Measurements from ENCODE around the gene RIMBP2. TPM values are rescaled to one million over a fixed set of nuclear protein-coding genes. Genes with fewer than 3 reads are reported as not detected.

Gene RIMBP2
- polyA plus RNA-seq, 1 of the 3 experiments (the other 2 are of a cell fraction) = 0.90 TPM

DNA sequence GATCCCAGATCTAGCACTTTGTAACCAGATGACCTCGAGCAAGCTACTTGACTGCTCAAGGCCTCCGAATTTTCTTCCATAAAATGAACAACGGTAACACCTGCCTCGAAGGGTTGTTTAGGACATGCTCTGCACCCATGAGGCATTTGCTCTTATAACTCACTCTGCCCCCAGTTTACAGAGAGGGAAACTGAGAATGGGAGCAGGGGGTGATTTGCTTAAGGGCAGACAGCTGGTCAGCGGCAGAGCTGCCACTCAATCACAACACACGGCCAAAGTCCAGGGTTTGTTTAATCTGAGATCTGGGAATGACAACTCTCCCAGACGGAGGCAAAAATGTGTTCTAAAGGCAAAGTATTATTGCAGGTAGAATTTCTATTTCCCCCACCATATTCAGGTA is 156.3 kb downstream of the RIMBP2 start:
- WGBS (ENCODE audit: low lambda C conversion rate) = 37% methylated on average over 7 of the region's 7 CpGs
- Histone ChIP-seq H3K9me2 (no peaks in the 10 kb centered on the region), H3K79me2 (ENCODE audit: insufficient read depth) (no peaks in the 10 kb centered on the region), H3K4me3 (ENCODE audit: low read depth in 2 of 2, low read length in 1 of 2) (no peak overlapping the region), H3F3A (replicated peaks; ENCODE audit: insufficient read depth) (no peaks in the 10 kb centered on the region), H3K27ac (ENCODE audit: low read depth in 2 of 2, low read length in 1 of 2) (peak overlapping the region in 1 of 2 experiments; percentile 98; a peak in 1 of 4 replicates), H3K4me2 (no peak overlapping the region), H3K4me1 (ENCODE audit: control insufficient read depth in 1 of 2, insufficient read depth in 2 of 2, low read depth in 1 of 2, low read length in 1 of 2) (peaks cover 0 to 46% of the 10 kb centered on the region in 2 experiments; a peak in 2 of 4 replicates), H3K9ac (no peak overlapping the region), H4K20me1 (ENCODE audit: insufficient read depth) (no peaks in the 10 kb centered on the region), H3K9me3 (no peaks in the 10 kb centered on the region), H3K36me3 (replicated peaks in 1 of 2; ENCODE audit: control insufficient read depth in 1 of 2, insufficient read depth in 2 of 2, low read length in 1 of 2) (no peaks in the 10 kb centered on the region), H3K27me3 (ENCODE audit: insufficient read depth) (no peaks in the 10 kb centered on the region), H2AFZ (ENCODE audit: low read depth) (no peak overlapping the region)
- CTCF ChIA-PET = interaction anchor here (1.1 to 1.3 kb wide), 3 partner anchors 10 to 188 kb away, joined by 3 to 4 read pairs (median 3); no protein-coding TSS in a partner anchor
- no peak for DNase-seq
- TF ChIP-seq RXRA (IDR thresholded peaks at IDR 0.05; ENCODE audit: borderline replicate concordance, low read depth) = no peak
- POLR2A ChIA-PET = no interaction called here

DNA sequence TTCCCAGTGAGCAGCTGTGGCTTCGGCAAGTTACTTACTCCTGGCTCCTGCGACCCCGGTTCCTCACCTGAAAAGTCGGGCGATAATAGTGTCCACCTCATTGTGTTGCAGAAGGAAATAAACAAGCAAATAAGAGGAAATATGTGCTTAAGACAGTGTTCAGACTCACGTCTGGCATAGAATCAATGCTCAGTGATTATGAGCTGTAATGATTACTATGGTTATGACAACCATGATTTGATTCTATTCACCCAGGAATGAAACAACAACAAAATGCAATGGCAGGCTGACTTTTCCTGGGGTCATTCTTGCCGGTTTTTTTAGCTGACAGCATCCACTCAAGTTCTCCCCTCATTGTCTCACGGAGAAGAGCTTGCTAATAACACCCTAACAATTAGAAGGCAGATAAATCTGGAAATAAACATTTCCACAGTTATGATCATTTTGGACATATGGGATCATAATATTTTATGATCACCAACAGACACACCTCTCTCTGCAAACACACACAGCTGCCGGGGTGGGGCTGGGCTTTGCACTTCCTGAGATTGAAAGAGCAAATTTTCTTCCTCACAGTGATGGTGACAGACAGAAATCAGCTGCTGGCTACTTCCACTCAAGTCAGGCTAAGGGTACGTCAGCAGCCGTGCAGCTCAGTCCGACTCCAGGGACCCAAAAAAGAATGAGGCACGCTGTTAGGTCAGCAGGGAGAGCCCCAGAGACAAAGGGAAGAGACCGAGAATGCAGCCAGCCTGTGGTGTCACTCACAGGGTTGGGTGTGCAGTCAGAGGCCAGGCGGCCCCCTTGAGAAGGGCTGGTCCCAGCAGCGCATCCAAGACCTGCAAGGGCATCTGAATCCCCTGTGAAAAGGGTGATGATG is 158.0 kb downstream of the RIMBP2 start:
- DNase-seq = no peak
- Histone ChIP-seq H3K27ac (ENCODE audit: low read depth in 2 of 2, low read length in 1 of 2) (peak overlapping the region in 1 of 2 experiments; percentile 98; a peak in 2 of 4 replicates), H3K9me3 (no peaks in the 10 kb centered on the region), H3K36me3 (replicated peaks in 1 of 2; ENCODE audit: control insufficient read depth in 1 of 2, insufficient read depth in 2 of 2, low read length in 1 of 2) (no peaks in the 10 kb centered on the region), H3K9ac (no peak overlapping the region), H3F3A (replicated peaks; ENCODE audit: insufficient read depth) (no peaks in the 10 kb centered on the region), H4K20me1 (ENCODE audit: insufficient read depth) (no peaks in the 10 kb centered on the region), H3K4me3 (ENCODE audit: low read depth in 2 of 2, low read length in 1 of 2) (no peak overlapping the region), H3K4me2 (no peak overlapping the region), H3K79me2 (ENCODE audit: insufficient read depth) (no peaks in the 10 kb centered on the region), H3K4me1 (ENCODE audit: control insufficient read depth in 1 of 2, insufficient read depth in 2 of 2, low read depth in 1 of 2, low read length in 1 of 2) (peaks cover 0 to 59% of the 10 kb centered on the region in 2 experiments; a peak in 2 of 4 replicates), H3K9me2 (no peaks in the 10 kb centered on the region), H3K27me3 (ENCODE audit: insufficient read depth) (no peaks in the 10 kb centered on the region), H2AFZ (ENCODE audit: low read depth) (no peak overlapping the region)
- TF ChIP-seq RFX5 (IDR thresholded peaks at IDR 0.05; ENCODE audit: low read length) (no peak), EP300 (IDR thresholded peaks at IDR 0.05; ENCODE audit: borderline replicate concordance in 1 of 2, low read depth in 1 of 2, low read length in 1 of 2) (no peak), JUND (IDR thresholded peaks at IDR 0.05) (no peak), EZH2phosphoT487 (IDR thresholded peaks at IDR 0.05; ENCODE audit: borderline replicate concordance, low read depth) (no peak), SIN3A (IDR thresholded peaks at IDR 0.05; ENCODE audit: borderline replicate concordance, low read depth, low read length) (no peak)
- TF ChIP-seq, protein P1, sequence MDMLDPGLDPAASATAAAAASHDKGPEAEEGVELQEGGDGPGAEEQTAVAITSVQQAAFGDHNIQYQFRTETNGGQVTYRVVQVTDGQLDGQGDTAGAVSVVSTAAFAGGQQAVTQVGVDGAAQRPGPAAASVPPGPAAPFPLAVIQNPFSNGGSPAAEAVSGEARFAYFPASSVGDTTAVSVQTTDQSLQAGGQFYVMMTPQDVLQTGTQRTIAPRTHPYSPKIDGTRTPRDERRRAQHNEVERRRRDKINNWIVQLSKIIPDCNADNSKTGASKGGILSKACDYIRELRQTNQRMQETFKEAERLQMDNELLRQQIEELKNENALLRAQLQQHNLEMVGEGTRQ (IDR thresholded peaks at IDR 0.05; ENCODE audit: borderline replicate concordance, low read depth, low read length) = no peak
- POLR2A ChIA-PET = interaction anchor here (1.4 to 3.3 kb wide), 3 partner anchors 15 to 190 kb away, joined by 3 to 12 read pairs (median 3); no protein-coding TSS in a partner anchor
- WGBS (ENCODE audit: low lambda C conversion rate) = 27% methylated on average over 14 of the region's 16 CpGs
- CTCF ChIA-PET = interaction anchor here (0.9 to 1.5 kb wide), 6 partner anchors 15 to 223 kb away, joined by 3 to 4 read pairs (median 3); no protein-coding TSS in a partner anchor

DNA sequence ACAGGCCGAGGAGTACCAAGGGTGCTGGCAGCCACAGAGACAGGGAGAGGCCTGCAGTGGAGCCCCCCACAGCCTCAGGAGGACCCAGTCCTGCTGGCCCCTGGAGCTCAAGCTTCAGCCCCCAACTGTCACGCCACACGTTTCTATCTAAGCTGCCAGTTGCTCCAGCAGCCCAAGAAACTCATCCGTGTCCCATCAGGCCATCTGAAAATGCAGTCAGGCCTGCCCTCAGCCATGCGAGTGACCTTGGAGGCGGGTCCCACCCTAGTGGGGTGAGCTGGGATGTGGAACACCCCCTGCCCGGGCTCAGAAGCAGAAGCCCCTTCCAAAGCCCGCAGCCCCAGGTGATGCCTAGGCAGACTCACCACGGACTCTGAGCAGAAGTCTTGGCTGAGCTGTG is 158.9 kb downstream of the RIMBP2 start:
- H3K4me3 ChIP-seq (ENCODE audit: low read depth in 2 of 2, low read length in 1 of 2) = no peak overlapping the region
- no peaks in the 10 kb centered on the region for H3K36me3 ChIP-seq (replicated peaks in 1 of 2; ENCODE audit: control insufficient read depth in 1 of 2, insufficient read depth in 2 of 2, low read length in 1 of 2)
- no peaks in the 10 kb centered on the region for H3K9me2 ChIP-seq
- no peaks in the 10 kb centered on the region for H3K9me3 ChIP-seq
- no peak overlapping the region for H3K9ac ChIP-seq
- peak overlapping the region in 1 of 2 experiments; percentile 98; a peak in 3 of 4 replicates for H3K27ac ChIP-seq (ENCODE audit: low read depth in 2 of 2, low read length in 1 of 2)
- TF ChIP-seq RFX5 (IDR thresholded peaks at IDR 0.05; ENCODE audit: low read length) = no peak
- TF ChIP-seq, protein P2, sequence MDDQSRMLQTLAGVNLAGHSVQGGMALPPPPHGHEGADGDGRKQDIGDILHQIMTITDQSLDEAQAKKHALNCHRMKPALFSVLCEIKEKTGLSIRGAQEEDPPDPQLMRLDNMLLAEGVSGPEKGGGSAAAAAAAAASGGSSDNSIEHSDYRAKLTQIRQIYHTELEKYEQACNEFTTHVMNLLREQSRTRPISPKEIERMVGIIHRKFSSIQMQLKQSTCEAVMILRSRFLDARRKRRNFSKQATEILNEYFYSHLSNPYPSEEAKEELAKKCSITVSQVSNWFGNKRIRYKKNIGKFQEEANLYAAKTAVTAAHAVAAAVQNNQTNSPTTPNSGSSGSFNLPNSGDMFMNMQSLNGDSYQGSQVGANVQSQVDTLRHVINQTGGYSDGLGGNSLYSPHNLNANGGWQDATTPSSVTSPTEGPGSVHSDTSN (IDR thresholded peaks at IDR 0.05) = no peak
- TF ChIP-seq RCOR1 (IDR thresholded peaks at IDR 0.05; ENCODE audit: low read length) = no peak
- TF ChIP-seq, protein P3, sequence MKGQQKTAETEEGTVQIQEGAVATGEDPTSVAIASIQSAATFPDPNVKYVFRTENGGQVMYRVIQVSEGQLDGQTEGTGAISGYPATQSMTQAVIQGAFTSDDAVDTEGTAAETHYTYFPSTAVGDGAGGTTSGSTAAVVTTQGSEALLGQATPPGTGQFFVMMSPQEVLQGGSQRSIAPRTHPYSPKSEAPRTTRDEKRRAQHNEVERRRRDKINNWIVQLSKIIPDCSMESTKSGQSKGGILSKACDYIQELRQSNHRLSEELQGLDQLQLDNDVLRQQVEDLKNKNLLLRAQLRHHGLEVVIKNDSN (IDR thresholded peaks at IDR 0.05; ENCODE audit: borderline replicate concordance, low read depth) = no peak
- TF ChIP-seq NFIC (IDR thresholded peaks at IDR 0.05; ENCODE audit: borderline replicate concordance) = no peak
- TF ChIP-seq RXRA (IDR thresholded peaks at IDR 0.05; ENCODE audit: borderline replicate concordance, low read depth) = no peak
- TF ChIP-seq TEAD4 (IDR thresholded peaks at IDR 0.05; ENCODE audit: borderline replicate concordance, insufficient read depth) = no peak
- TF ChIP-seq POLR2AphosphoS5 (IDR thresholded peaks at IDR 0.05; ENCODE audit: low read depth, low read length) = no peak
- TF ChIP-seq, protein P4, sequence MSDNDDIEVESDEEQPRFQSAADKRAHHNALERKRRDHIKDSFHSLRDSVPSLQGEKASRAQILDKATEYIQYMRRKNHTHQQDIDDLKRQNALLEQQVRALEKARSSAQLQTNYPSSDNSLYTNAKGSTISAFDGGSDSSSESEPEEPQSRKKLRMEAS (IDR thresholded peaks at IDR 0.05; ENCODE audit: low read depth) = no peak
- no peak for TF ChIP-seq FOXJ3 (CRISPR knock-in tag; IDR thresholded peaks at IDR 0.05)
- TF ChIP-seq JUND (IDR thresholded peaks at IDR 0.05) = no peak
- ChIA-PET POLR2A (interaction anchor here (1.4 to 3.3 kb wide), 2 partner anchors 16 to 190 kb away, joined by 3 to 12 read pairs; no protein-coding TSS in a partner anchor), CTCF (interaction anchor here (0.5 to 1.5 kb wide), 4 partner anchors 16 to 525 kb away, joined by 3 to 4 read pairs (median 4); no protein-coding TSS in a partner anchor)
- H3F3A ChIP-seq (replicated peaks; ENCODE audit: insufficient read depth) = no peaks in the 10 kb centered on the region
- H3K4me1 ChIP-seq (ENCODE audit: control insufficient read depth in 1 of 2, insufficient read depth in 2 of 2, low read depth in 1 of 2, low read length in 1 of 2) = peaks cover 0 to 57% of the 10 kb centered on the region in 2 experiments; a peak in 2 of 4 replicates
- H4K20me1 ChIP-seq (ENCODE audit: insufficient read depth) = no peaks in the 10 kb centered on the region
- no peak overlapping the region for H2AFZ ChIP-seq (ENCODE audit: low read depth)
- no peaks in the 10 kb centered on the region for H3K79me2 ChIP-seq (ENCODE audit: insufficient read depth)
- H3K27me3 ChIP-seq (ENCODE audit: insufficient read depth) = no peaks in the 10 kb centered on the region
- DNase-seq = no peak
- WGBS (ENCODE audit: low lambda C conversion rate) = 35% methylated on average over 6 of the region's 9 CpGs
- H3K4me2 ChIP-seq = no peak overlapping the region

All from SK-N-SH (cell line).